LNCaP clone FGC (cell line): ENCODE results near the gene LBR.

Experiments used
- DNase-seq: peaks from one replicate; pipeline ENCODE4 v3.0.0-alpha.2; 2011; ENCODE audit warnings: low read depth
- H3K4me3 ChIP-seq: 2 replicates; pipeline ENCODE4 v1.5.1; 2011; ENCODE audit warnings: mild to moderate bottlenecking, low read depth, low read length, control low read depth
- CTCF ChIP-seq: IDR thresholded peaks from 2 replicates; pipeline ENCODE4 v1.5.1; 2012; ENCODE audit warnings: mild to moderate bottlenecking; ENCODE audit not compliant: control insufficient read depth, insufficient read depth; ENCODE audit errors: extremely low read depth

Gene LBR

GRCh38 chr1:225437710-225438437, 10.0 kb upstream of the LBR start:
- DNase-seq = no peak
- TF ChIP-seq CTCF = peak; percentile 39
- H3K4me3 ChIP-seq = no peak overlapping the region

GRCh38 chr1:225435957-225436392, 8.1 kb upstream of the LBR start:
- no peak overlapping the region for H3K4me3 ChIP-seq
- no peak for DNase-seq
- no peak for TF ChIP-seq CTCF

GRCh38 chr1:225435487-225435886, 7.6 kb upstream of the LBR start:
- no peak for DNase-seq
- no peak for TF ChIP-seq CTCF
- H3K4me3 ChIP-seq = no peak overlapping the region

- no peak overlapping the region for H3K4me3 ChIP-seq
- TF ChIP-seq CTCF = no peak
- DNase-seq = no peak
Measured at GRCh38 chr1:225435076-225435475, 7.2 kb upstream of the LBR start.

- no peak for TF ChIP-seq CTCF
Measured at GRCh38 chr1:225434046-225434445, 6.2 kb upstream of the LBR start.

GRCh38 chr1:225431081-225431863, 3.4 kb upstream of the LBR start:
- H3K4me3 ChIP-seq = no peak overlapping the region
- no peak for DNase-seq
- TF ChIP-seq CTCF = no peak

More at GRCh38 chr1:225434046-225434445, 6.2 kb upstream of the LBR start:
- no peak overlapping the region for H3K4me3 ChIP-seq
- no peak for DNase-seq
